Neural progenitor cell (in vitro differentiated cells): ENCODE results near the gene SLC4A2. TPM values are rescaled to one million over a fixed set of nuclear protein-coding genes. Genes with fewer than 3 reads are reported as not detected.

Experiments
- DNase-seq: peaks from one replicate; pipeline ENCODE4 v3.0.0-alpha.2; 2016; ENCODE audit warnings: low spot score
- H2AFZ ChIP-seq: fragments of 200-600 bp; sonication (generic); replicated peaks from 2 replicates; pipeline ENCODE4 v1.6.1; 2016; ENCODE audit warnings: antibody characterized with exemption
- H3F3A ChIP-seq: fragments of 200-600 bp; sonication (generic); 2 replicates; pipeline ENCODE4 v1.6.1; 2016; ENCODE audit warnings: antibody characterized with exemption, low read depth
- H3K27ac ChIP-seq: fragments of 200-600 bp; sonication (generic); 2 replicates; pipeline ENCODE4 v1.5.1; 2016; ENCODE audit warnings: mild to moderate bottlenecking
- H3K27me3 ChIP-seq: fragments of 200-600 bp; sonication (generic); 2 replicates; pipeline ENCODE4 v1.6.1; 2016; ENCODE audit warnings: mild to moderate bottlenecking, moderate library complexity
- H3K36me3 ChIP-seq: fragments of 200-600 bp; sonication (generic); 2 replicates; pipeline ENCODE4 v1.5.1; 2016
- H3K4me1 ChIP-seq: fragments of 200-600 bp; sonication (generic); 2 replicates; pipeline ENCODE4 v1.6.1; 2016; ENCODE audit warnings: mixed run types
- H3K4me2 ChIP-seq: fragments of 200-600 bp; sonication (generic); 2 replicates; pipeline ENCODE4 v1.6.1; 2016
- H3K4me3 ChIP-seq: fragments of 200-600 bp; sonication (generic); 2 replicates; pipeline ENCODE4 v1.5.1; 2016
- H3K79me2 ChIP-seq: fragments of 200-600 bp; sonication (generic); 2 replicates; pipeline ENCODE4 v1.6.1; 2016; ENCODE audit warnings: low read depth
- H3K9ac ChIP-seq: fragments of 200-600 bp; sonication (generic); 2 replicates; pipeline ENCODE4 v1.6.1; 2016
- H3K9me3 ChIP-seq: fragments of 200-600 bp; sonication (generic); 2 replicates; pipeline ENCODE4 v1.5.1; 2016; ENCODE audit warnings: low read depth
- H4K20me1 ChIP-seq: fragments of 200-600 bp; sonication (generic); 2 replicates; pipeline ENCODE4 v1.6.1; 2016; ENCODE audit warnings: low read depth
- H3K27ac Mint-ChIP-seq: 3 replicates; pipeline ENCODE4 v1.8.0; 2021; ENCODE audit warnings: mixed read lengths
- H3K27me3 Mint-ChIP-seq: 2 replicates; pipeline ENCODE4 v1.8.0; 2022; ENCODE audit warnings: low read depth, mild to moderate bottlenecking, inconsistent platforms, moderate library complexity, mixed read lengths; ENCODE audit not compliant: insufficient read depth
- H3K36me3 Mint-ChIP-seq: 3 replicates; pipeline ENCODE4 v1.8.0; 2021; ENCODE audit warnings: mixed read lengths
- H3K4me1 Mint-ChIP-seq: 3 replicates; pipeline ENCODE4 v1.8.0; 2021; ENCODE audit warnings: mixed read lengths
- H3K4me3 Mint-ChIP-seq: 3 replicates; pipeline ENCODE4 v1.8.0; 2021; ENCODE audit warnings: mild to moderate bottlenecking, moderate library complexity, mixed read lengths
- H3K9me3 Mint-ChIP-seq: 3 replicates; pipeline ENCODE4 v1.8.0; 2020; ENCODE audit warnings: mixed read lengths
- EZH2 ChIP-seq: fragments of 200-600 bp; sonication (generic); IDR thresholded peaks from 2 replicates; pipeline ENCODE4 v1.6.1; 2017; ENCODE audit warnings: antibody characterized with exemption, mild to moderate bottlenecking, moderate library complexity
- EZH2phosphoT487 ChIP-seq: fragments of 200-600 bp; sonication (generic); IDR thresholded peaks from 2 replicates; pipeline ENCODE4 v1.6.1; 2017; ENCODE audit warnings: antibody characterized with exemption
- total RNA-seq: library from RNA; depleted of rRNA; stranded (reverse); fragments of >200 nt; gene quantifications from 2 replicates; pipeline ENCODE4 v1.2.3, GENCODE V29; 2015; ENCODE audit warnings: low replicate concordance
- TF ChIP-seq, protein P1 (sequence below): fragments of 200-600 bp; sonication (generic); IDR thresholded peaks from 2 replicates; pipeline ENCODE4 v1.5.1; 2017; ENCODE audit warnings: antibody characterized with exemption, mild to moderate bottlenecking

Gene SLC4A2
- total RNA-seq, 1 donor from 2014 or later, result 26.1 TPM

GRCh38 chr7:151093748-151094147 is 34.4 kb downstream of the SLC4A2 start:
- no peaks in the 10 kb centered on the region for H3K27me3 ChIP-seq
- peaks cover 100% of the 10 kb centered on the region for H3K79me2 ChIP-seq

DNA sequence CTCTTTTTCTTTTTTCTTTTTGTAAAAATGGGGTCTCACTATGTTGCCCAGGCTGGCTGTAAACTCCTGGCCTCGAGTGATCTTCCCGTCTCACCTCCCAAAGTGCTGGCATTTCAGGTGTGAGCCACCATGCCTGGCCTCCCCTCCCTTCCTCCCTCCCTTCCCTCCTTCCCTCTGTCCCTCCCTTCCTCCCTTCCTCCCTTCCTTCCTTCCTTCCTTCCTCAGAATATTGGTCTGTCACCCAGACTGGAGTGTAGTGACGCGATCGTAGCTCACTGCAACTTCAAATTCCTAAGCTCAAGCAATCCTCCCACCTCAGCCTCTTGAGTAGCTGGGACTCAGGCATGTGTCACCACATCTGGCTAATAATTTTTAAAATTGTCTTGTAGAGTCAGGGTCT is 35.3 kb downstream of the SLC4A2 start:
- H3K27ac ChIP-seq, result no peak overlapping the region
- H3K4me3 Mint-ChIP-seq, result no peak overlapping the region
- H3K79me2 ChIP-seq, result peaks cover 97% of the 10 kb centered on the region
- no peaks in the 10 kb centered on the region for H3K9me3 Mint-ChIP-seq
- no peak for TF ChIP-seq EZH2
- TF ChIP-seq EZH2phosphoT487, result no peak
- TF ChIP-seq, protein P1, sequence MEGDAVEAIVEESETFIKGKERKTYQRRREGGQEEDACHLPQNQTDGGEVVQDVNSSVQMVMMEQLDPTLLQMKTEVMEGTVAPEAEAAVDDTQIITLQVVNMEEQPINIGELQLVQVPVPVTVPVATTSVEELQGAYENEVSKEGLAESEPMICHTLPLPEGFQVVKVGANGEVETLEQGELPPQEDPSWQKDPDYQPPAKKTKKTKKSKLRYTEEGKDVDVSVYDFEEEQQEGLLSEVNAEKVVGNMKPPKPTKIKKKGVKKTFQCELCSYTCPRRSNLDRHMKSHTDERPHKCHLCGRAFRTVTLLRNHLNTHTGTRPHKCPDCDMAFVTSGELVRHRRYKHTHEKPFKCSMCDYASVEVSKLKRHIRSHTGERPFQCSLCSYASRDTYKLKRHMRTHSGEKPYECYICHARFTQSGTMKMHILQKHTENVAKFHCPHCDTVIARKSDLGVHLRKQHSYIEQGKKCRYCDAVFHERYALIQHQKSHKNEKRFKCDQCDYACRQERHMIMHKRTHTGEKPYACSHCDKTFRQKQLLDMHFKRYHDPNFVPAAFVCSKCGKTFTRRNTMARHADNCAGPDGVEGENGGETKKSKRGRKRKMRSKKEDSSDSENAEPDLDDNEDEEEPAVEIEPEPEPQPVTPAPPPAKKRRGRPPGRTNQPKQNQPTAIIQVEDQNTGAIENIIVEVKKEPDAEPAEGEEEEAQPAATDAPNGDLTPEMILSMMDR, result no peak
- peaks cover 82% of the 10 kb centered on the region for H4K20me1 ChIP-seq
- no peak overlapping the region for H3K4me3 ChIP-seq
- no peaks in the 10 kb centered on the region for H3K27me3 ChIP-seq
- no peak overlapping the region for H3K4me2 ChIP-seq
- peaks cover 8% of the 10 kb centered on the region for H3F3A ChIP-seq
- no peak for DNase-seq
- H3K27me3 Mint-ChIP-seq, result peaks cover 10% of the 10 kb centered on the region
- H3K4me1 Mint-ChIP-seq, result peaks cover 9% of the 10 kb centered on the region
- no peak overlapping the region for H2AFZ ChIP-seq
- H3K9ac ChIP-seq, result no peak overlapping the region
- H3K36me3 Mint-ChIP-seq, result peaks cover 7% of the 10 kb centered on the region
- no peaks in the 10 kb centered on the region for H3K9me3 ChIP-seq
- no peaks in the 10 kb centered on the region for H3K36me3 ChIP-seq
- H3K27ac Mint-ChIP-seq, result no peak overlapping the region
- H3K4me1 ChIP-seq, result peaks cover 7% of the 10 kb centered on the region

More at GRCh38 chr7:151093748-151094147, 34.4 kb downstream of the SLC4A2 start:
- H3F3A ChIP-seq, result peaks cover 17% of the 10 kb centered on the region
- no peak for DNase-seq
- no peak overlapping the region for H3K9ac ChIP-seq
- Mint-ChIP-seq H3K27ac (no peak overlapping the region), H3K4me3 (no peak overlapping the region), H3K4me1 (peaks cover 18% of the 10 kb centered on the region), H3K36me3 (peaks cover 9% of the 10 kb centered on the region), H3K27me3 (peaks cover 13% of the 10 kb centered on the region), H3K9me3 (no peaks in the 10 kb centered on the region)
- no peak overlapping the region for H3K27ac ChIP-seq
- H3K4me3 ChIP-seq, result no peak overlapping the region
- TF ChIP-seq EZH2 (no peak), EZH2phosphoT487 (no peak)
- TF ChIP-seq, protein P1, result no peak
- H3K9me3 ChIP-seq, result no peaks in the 10 kb centered on the region
- no peaks in the 10 kb centered on the region for H3K36me3 ChIP-seq
- no peak overlapping the region for H3K4me2 ChIP-seq
- H2AFZ ChIP-seq, result no peak overlapping the region
- peaks cover 86% of the 10 kb centered on the region for H4K20me1 ChIP-seq
- peaks cover 17% of the 10 kb centered on the region for H3K4me1 ChIP-seq

DNA sequence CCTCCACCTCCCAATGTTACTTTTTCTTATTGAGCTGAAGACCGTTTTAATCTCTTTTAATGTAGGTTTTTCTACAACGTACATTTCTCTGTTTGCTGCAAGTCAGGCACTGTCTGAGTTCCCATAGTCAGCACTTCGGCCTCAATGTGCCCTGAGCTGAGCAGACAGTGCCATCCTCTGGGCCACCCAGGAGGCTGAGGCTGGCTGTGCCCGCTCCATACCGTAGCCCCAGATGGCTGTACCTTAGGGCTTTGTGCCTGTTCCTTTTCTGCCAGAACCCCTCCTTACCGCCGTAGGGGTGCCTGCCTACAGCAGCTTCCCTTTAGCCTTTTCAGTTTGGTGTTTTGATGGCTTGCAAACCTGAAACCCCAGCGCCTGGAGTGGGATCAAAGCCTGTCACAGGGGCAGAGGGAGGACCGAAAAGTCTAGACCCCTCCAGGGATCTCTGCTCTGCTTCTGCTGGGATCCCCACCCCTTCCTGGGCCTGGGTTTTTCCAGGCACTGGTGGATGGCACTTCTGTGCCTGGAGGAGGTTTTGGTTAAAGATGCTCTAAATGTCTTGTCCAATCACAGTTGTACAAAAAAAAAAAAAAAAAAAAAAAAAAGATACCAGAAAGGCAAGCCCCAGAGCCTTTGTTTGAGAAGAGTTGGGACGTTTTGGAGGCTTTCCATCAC is 35.9 kb downstream of the SLC4A2 start:
- Mint-ChIP-seq H3K36me3 (peaks cover 7% of the 10 kb centered on the region), H3K4me1 (peaks cover 6% of the 10 kb centered on the region), H3K27me3 (peaks cover 10% of the 10 kb centered on the region), H3K27ac (no peak overlapping the region), H3K9me3 (no peaks in the 10 kb centered on the region), H3K4me3 (no peak overlapping the region)
- H3K4me3 ChIP-seq, result no peak overlapping the region
- no peak overlapping the region for H2AFZ ChIP-seq
- no peak overlapping the region for H3K27ac ChIP-seq
- H3F3A ChIP-seq, result peaks cover 7% of the 10 kb centered on the region
- H3K9me3 ChIP-seq, result no peaks in the 10 kb centered on the region
- TF ChIP-seq, protein P1, result no peak
- TF ChIP-seq EZH2phosphoT487 (no peak), EZH2 (no peak)
- H3K4me1 ChIP-seq, result peaks cover 6% of the 10 kb centered on the region
- DNase-seq, result no peak
- peaks cover 82% of the 10 kb centered on the region for H4K20me1 ChIP-seq
- H3K27me3 ChIP-seq, result no peaks in the 10 kb centered on the region
- H3K4me2 ChIP-seq, result no peak overlapping the region
- H3K36me3 ChIP-seq, result no peaks in the 10 kb centered on the region
- no peak overlapping the region for H3K9ac ChIP-seq
- H3K79me2 ChIP-seq, result peaks cover 97% of the 10 kb centered on the region
